ENCODE data around the gene DERL3.

GRCh38 chr22:23817146-23817545, 21.7 kb downstream of the DERL3 start:
- no peak for TF ChIP-seq PRRX2 (CRISPR knock-in tag; IDR thresholded peaks at IDR 0.05)
- no peak for TF ChIP-seq CREM (CRISPR knock-in tag; IDR thresholded peaks at IDR 0.05)
- no peak for TF ChIP-seq OVOL2 (CRISPR knock-in tag; IDR thresholded peaks at IDR 0.05; ENCODE audit: borderline replicate concordance)

All from WTC11 (cell line).